ENCODE results near the gene DDX49. TPM values are rescaled to one million over a fixed set of nuclear protein-coding genes. Genes with fewer than 3 reads are reported as not detected.

The DDX49 gene
- total RNA-seq, 1 experiment from 2014 or later = 51.9 TPM

DNA sequence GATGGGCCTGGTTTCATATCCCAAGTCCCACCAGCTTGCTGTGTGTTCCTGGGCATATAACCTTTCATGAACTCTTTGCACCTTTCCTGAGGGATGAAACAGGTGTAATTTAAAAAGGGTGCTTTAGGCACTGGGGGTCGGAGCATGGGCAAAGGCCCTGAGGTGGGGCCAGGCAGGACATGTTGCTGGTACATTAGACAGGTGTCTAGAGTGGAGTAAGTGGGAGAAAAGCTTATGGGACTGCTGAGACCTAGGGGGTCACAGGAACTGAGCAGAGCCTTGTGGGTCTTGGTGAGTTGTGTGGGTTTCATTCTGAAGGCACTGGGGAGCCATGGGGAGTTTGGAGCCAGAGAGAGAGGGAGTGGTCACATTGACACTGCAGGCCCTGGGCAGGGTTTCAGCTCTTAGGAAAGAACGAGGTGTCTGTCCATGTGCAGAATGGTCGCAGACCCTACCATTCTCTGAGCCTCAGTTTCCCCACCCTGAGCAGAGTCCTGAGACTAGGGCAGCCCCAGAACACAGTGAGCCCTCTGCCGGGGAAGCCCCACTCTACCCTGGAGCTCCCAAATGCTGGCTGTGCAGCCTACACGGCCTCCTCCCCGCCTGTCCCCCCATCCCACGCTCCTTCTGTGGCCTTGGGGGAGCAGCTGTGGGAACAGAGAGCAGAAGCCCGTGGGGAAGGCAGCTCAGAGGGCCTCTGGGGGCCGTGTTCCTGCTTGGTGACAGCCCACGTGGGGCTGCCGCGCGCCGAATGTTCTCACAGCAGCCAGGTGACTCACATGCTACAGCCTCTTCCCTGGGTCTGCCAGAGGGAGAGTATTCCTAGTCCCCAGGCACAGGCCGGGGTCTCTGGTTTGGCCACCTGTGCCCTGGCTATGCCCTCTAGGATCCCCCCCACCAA, 28.8 kb downstream of the DDX49 start:
- H3K9me2 ChIP-seq (ENCODE audit: insufficient read depth) = no peaks in the 10 kb centered on the region
- H3K4me3 ChIP-seq (replicated peaks in 1 of 2; ENCODE audit: low read depth in 1 of 2, low read length in 2 of 2) = no peak overlapping the region
- H4K20me1 ChIP-seq (ENCODE audit: insufficient read depth) = no peaks in the 10 kb centered on the region
- ChIA-PET POLR2A (no interaction called here), CTCF (no interaction called here), RAD21 (ENCODE audit: low non-redundant PET in 1 of 2, low total read pairs in 2 of 2, uncharacterized antibody in 2 of 2, unreplicated experiment in 2 of 2) (no interaction called here)
- H3K9ac ChIP-seq (ENCODE audit: low read length) = no peak overlapping the region
- ATAC-seq (no peak), DNase-seq (ENCODE audit: low read depth, low spot score) (no peak)
- H3K4me1 ChIP-seq (ENCODE audit: control insufficient read depth in 1 of 2, insufficient read depth in 2 of 2, low read length in 2 of 2) = peaks cover 0 to 5% of the 10 kb centered on the region in 2 experiments; a peak in 1 of 4 replicates
- no peak overlapping the region for H2AFZ ChIP-seq (ENCODE audit: low read depth, low read length, poor library complexity, severe bottlenecking)
- no TSS peak for BruUV-seq (replicated peaks)
- no peaks in the 10 kb centered on the region for H3K36me3 ChIP-seq (ENCODE audit: control insufficient read depth in 1 of 2, insufficient read depth in 2 of 2, low read length in 2 of 2)
- H3K4me2 ChIP-seq (ENCODE audit: low read length) = no peak overlapping the region
- intact Hi-C loops (cut with micrococcal nuclease) = no loop called here
- H3K9me3 ChIP-seq (ENCODE audit: control insufficient read depth in 1 of 2, insufficient read depth in 1 of 2, low read depth in 1 of 2, low read length in 2 of 2) = no peaks in the 10 kb centered on the region
- no peaks in the 10 kb centered on the region for H3K79me2 ChIP-seq (ENCODE audit: insufficient read depth, low read length)
- H3K27ac ChIP-seq (ENCODE audit: low read depth, low read length) = no peak overlapping the region
- H3K27me3 ChIP-seq (ENCODE audit: insufficient read depth, low read length) = no peaks in the 10 kb centered on the region
- no peak for TF ChIP-seq JUND (IDR thresholded peaks at IDR 0.05)
- no peak for TF ChIP-seq CTCF (IDR thresholded peaks at IDR 0.05 in 2 of 3, conservative IDR thresholded peaks at IDR 0.05 in 1 of 3; ENCODE audit: borderline replicate concordance in 1 of 3, insufficient read depth in 1 of 3, low read depth in 2 of 3, low read length in 2 of 3)
- no peak for TF ChIP-seq SP1 (IDR thresholded peaks at IDR 0.05; ENCODE audit: low read depth)
- no peak for TF ChIP-seq YY1 (IDR thresholded peaks at IDR 0.05; ENCODE audit: extremely low read depth, insufficient replicate concordance, low read depth, low read length)
- TF ChIP-seq, protein P1, sequence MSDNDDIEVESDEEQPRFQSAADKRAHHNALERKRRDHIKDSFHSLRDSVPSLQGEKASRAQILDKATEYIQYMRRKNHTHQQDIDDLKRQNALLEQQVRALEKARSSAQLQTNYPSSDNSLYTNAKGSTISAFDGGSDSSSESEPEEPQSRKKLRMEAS (IDR thresholded peaks at IDR 0.05) = no peak

DNA sequence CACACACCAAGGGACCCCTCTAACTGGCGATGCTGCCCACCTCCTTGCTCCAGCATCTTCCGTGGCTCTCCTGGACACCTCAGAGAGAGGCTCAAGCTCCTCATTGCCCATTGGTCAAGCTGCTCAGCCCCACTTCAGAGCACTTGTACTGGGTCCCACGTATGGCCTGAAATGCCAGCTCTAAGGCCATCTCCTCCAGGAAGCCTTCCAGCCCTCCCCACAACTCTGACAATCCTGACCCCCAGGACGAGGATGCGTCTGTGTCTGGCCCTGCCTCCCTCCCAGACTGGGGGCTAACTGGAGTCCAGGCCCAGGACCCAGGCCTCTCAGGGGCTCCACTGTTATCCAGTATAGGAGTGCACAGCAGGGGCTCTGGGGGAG, 29.5 kb downstream of the DDX49 start:
- intact Hi-C loops (cut with micrococcal nuclease) = no loop called here
- ATAC-seq (no peak), DNase-seq (ENCODE audit: low read depth, low spot score) (no peak)
- no peaks in the 10 kb centered on the region for H3K36me3 ChIP-seq (ENCODE audit: control insufficient read depth in 1 of 2, insufficient read depth in 2 of 2, low read length in 2 of 2)
- no peaks in the 10 kb centered on the region for H3K27me3 ChIP-seq (ENCODE audit: insufficient read depth, low read length)
- ChIA-PET RAD21 (ENCODE audit: low non-redundant PET in 1 of 2, low total read pairs in 2 of 2, uncharacterized antibody in 2 of 2, unreplicated experiment in 2 of 2) (no interaction called here), POLR2A (no interaction called here), CTCF (no interaction called here)
- no peaks in the 10 kb centered on the region for H4K20me1 ChIP-seq (ENCODE audit: insufficient read depth)
- no peak overlapping the region for H3K27ac ChIP-seq (ENCODE audit: low read depth, low read length)
- no peaks in the 10 kb centered on the region for H3K79me2 ChIP-seq (ENCODE audit: insufficient read depth, low read length)
- no peak overlapping the region for H3K4me3 ChIP-seq (replicated peaks in 1 of 2; ENCODE audit: low read depth in 1 of 2, low read length in 2 of 2)
- H3K9me2 ChIP-seq (ENCODE audit: insufficient read depth) = no peaks in the 10 kb centered on the region
- no TSS peak for BruUV-seq (replicated peaks)
- H3K9me3 ChIP-seq (ENCODE audit: control insufficient read depth in 1 of 2, insufficient read depth in 1 of 2, low read depth in 1 of 2, low read length in 2 of 2) = no peaks in the 10 kb centered on the region
- H3K9ac ChIP-seq (ENCODE audit: low read length) = no peak overlapping the region
- no peak overlapping the region for H3K4me2 ChIP-seq (ENCODE audit: low read length)
- peaks cover 0 to 5% of the 10 kb centered on the region in 2 experiments; a peak in 1 of 4 replicates for H3K4me1 ChIP-seq (ENCODE audit: control insufficient read depth in 1 of 2, insufficient read depth in 2 of 2, low read length in 2 of 2)
- no peak overlapping the region for H2AFZ ChIP-seq (ENCODE audit: low read depth, low read length, poor library complexity, severe bottlenecking)
- no peak for TF ChIP-seq YY1 (IDR thresholded peaks at IDR 0.05; ENCODE audit: extremely low read depth, insufficient replicate concordance, low read depth, low read length)
- no peak for TF ChIP-seq ZFX (IDR thresholded peaks at IDR 0.05)
- no peak for TF ChIP-seq ZNF274 (IDR thresholded peaks at IDR 0.05; ENCODE audit: low read depth, low read length)
- TF ChIP-seq CTCF (IDR thresholded peaks at IDR 0.05 in 2 of 3, conservative IDR thresholded peaks at IDR 0.05 in 1 of 3; ENCODE audit: borderline replicate concordance in 1 of 3, insufficient read depth in 1 of 3, low read depth in 2 of 3, low read length in 2 of 3) = no peak
- TF ChIP-seq TCF7L2 (IDR thresholded peaks at IDR 0.05; ENCODE audit: borderline replicate concordance, extremely low read depth, insufficient read depth, insufficient read length) = no peak
- TF ChIP-seq, protein P1 (IDR thresholded peaks at IDR 0.05) = no peak
- TF ChIP-seq, protein P2, sequence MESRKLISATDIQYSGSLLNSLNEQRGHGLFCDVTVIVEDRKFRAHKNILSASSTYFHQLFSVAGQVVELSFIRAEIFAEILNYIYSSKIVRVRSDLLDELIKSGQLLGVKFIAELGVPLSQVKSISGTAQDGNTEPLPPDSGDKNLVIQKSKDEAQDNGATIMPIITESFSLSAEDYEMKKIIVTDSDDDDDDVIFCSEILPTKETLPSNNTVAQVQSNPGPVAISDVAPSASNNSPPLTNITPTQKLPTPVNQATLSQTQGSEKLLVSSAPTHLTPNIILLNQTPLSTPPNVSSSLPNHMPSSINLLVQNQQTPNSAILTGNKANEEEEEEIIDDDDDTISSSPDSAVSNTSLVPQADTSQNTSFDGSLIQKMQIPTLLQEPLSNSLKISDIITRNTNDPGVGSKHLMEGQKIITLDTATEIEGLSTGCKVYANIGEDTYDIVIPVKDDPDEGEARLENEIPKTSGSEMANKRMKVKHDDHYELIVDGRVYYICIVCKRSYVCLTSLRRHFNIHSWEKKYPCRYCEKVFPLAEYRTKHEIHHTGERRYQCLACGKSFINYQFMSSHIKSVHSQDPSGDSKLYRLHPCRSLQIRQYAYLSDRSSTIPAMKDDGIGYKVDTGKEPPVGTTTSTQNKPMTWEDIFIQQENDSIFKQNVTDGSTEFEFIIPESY (IDR thresholded peaks at IDR 0.05; ENCODE audit: extremely low read depth, insufficient replicate concordance, low read length) = no peak
- TF ChIP-seq SP1 (IDR thresholded peaks at IDR 0.05; ENCODE audit: low read depth) = no peak

Data from HCT116 (cell line).